Caco-2 (cell line): ENCODE results near the gene ESPN. TPM values are rescaled to one million over a fixed set of nuclear protein-coding genes. Genes with fewer than 3 reads are reported as not detected.

Experiments used
- BruUV-seq: library from RNA; stranded (reverse); fragments of 400-500 nt; replicated peaks from 2 replicates; lab custom pipeline; 2021; lab: Mats Ljungman, UMichigan
- CTCF ChIA-PET: fragments of 300-600 bp; sonication (Branson Sonifier 250); formaldehyde crosslinking; loops from one replicate; lab custom pipeline; 2022; ENCODE audit warnings: antibody characterized with exemption; lab: Charles Lee
- POLR2A ChIA-PET: fragments of 300-600 bp; sonication (Branson Sonifier 250); formaldehyde crosslinking; loops from one replicate; lab custom pipeline; 2022; ENCODE audit warnings: antibody characterized with exemption; lab: Charles Lee
- DNase-seq, 2 experiments: peaks; one replicate each; pipeline versions ENCODE4 v3.0.0 to v3.0.0-alpha.2; 2020 to 2022
- H3K27me3 ChIP-seq: replicated peaks from 2 replicates; pipeline ENCODE4 v1.6.0; 2011; ENCODE audit warnings: low read length; ENCODE audit not compliant: control insufficient read depth, insufficient read depth
- H3K36me3 ChIP-seq: 2 replicates; pipeline ENCODE4 v1.5.1; 2011; ENCODE audit warnings: low read length; ENCODE audit not compliant: control insufficient read depth, insufficient read depth
- H3K4me1 ChIP-seq: fragments of 250-450 bp; sonication (Bioruptor Pico); 2 replicates; pipeline ENCODE4 v1.5.1; 2020; ENCODE audit warnings: mild to moderate bottlenecking
- H3K4me3 ChIP-seq: 2 replicates; pipeline ENCODE4 v1.5.1; 2011; ENCODE audit warnings: low read depth, mild to moderate bottlenecking, control low read depth, low read length
- H3K9me3 ChIP-seq: fragments of 250-450 bp; sonication (Bioruptor Pico); 2 replicates; pipeline ENCODE4 v1.5.1; 2020; ENCODE audit warnings: mild to moderate bottlenecking, moderate library complexity
- H3K27ac Mint-ChIP-seq: one replicate; pipeline ENCODE4 v1.8.0; 2022; ENCODE audit warnings: mixed read lengths; ENCODE audit not compliant: unreplicated experiment
- H3K27me3 Mint-ChIP-seq: one replicate; pipeline ENCODE4 v1.8.0; 2022; ENCODE audit warnings: mixed read lengths; ENCODE audit not compliant: insufficient read depth, unreplicated experiment
- H3K36me3 Mint-ChIP-seq: one replicate; pipeline ENCODE4 v1.8.0; 2022; ENCODE audit warnings: mild to moderate bottlenecking, mixed read lengths; ENCODE audit not compliant: insufficient read depth, unreplicated experiment
- H3K4me1 Mint-ChIP-seq: one replicate; pipeline ENCODE4 v1.8.0; 2022; ENCODE audit warnings: low read depth, mixed read lengths; ENCODE audit not compliant: unreplicated experiment
- H3K4me3 Mint-ChIP-seq: one replicate; pipeline ENCODE4 v1.8.0; 2022; ENCODE audit warnings: mild to moderate bottlenecking, moderate library complexity, mixed read lengths; ENCODE audit not compliant: unreplicated experiment
- H3K9me3 Mint-ChIP-seq: one replicate; pipeline ENCODE4 v1.8.0; 2022; ENCODE audit warnings: mixed read lengths; ENCODE audit not compliant: unreplicated experiment
- intact Hi-C: fragments of 100-400 bp; cut with micrococcal nuclease; formaldehyde crosslinking; loops from one replicate; pipeline ENCODE4 v1.10.0; 2022; ENCODE audit not compliant: unreplicated experiment
- total RNA-seq: library from RNA; stranded (reverse); gene quantifications from 2 replicates; pipeline ENCODE4 v1.2.3, GENCODE V29; 2022
- TF ChIP-seq, protein P1 (sequence below), 2 experiments: fragments of 200-600 bp in 1 of 2; IDR thresholded peaks; 1 replicate in 1 of 2; 2 replicates in 1 of 2; pipeline versions ENCODE4 v1.5.1 to v1.8.0; 2011 to 2022; ENCODE audit warnings: antibody characterized with exemption in 1 of 2, control low read depth in 1 of 2, inconsistent platforms in 1 of 2, low read depth in 1 of 2, low read length in 1 of 2, mild to moderate bottlenecking in 1 of 2, moderate library complexity in 1 of 2; ENCODE audit not compliant: insufficient read depth in 1 of 2, severe bottlenecking in 1 of 2, unreplicated experiment in 1 of 2

Gene ESPN
- total RNA-seq, 1 experiment from 2014 or later = 16.3 TPM

DNA sequence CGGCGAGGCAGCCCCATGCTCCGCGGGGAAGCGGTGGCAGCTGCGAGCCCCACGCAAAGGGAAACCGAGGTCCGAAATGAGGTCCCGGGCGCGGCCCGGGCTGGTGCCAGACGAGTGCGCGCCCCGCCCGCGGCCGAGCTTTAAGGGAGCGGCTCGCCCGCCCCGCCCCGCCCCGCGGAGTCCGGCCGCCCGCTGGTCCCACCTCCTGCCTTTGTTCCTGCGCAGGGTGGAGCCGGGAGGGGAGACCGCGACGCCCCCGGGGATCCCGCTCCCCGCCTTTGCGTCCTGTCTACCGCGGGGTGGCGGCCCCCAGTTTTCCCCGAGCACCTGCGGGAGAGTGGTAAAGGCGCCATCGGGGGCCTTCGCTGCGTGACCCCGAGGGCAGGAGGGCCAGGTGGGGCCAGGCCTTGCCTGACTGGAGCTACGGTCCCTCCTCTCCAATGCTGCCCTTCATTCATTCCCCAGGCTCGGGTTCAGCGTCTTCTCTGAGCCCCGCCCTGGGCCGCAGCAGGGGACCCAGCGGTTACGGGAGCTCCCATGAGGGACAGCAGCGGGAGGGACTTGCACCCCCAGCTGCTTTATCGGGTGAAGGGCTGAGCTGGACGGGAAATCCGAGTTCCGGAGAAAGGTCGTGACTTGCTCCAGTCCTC lies 4.6 kb upstream of the ESPN start, which contains the start of gene HES2:
Gene HES2 (minus strand): TSS at position 116 of the 650 bp plus-strand sequence. CDS start 99 bp downstream, at position 17.
- Mint-ChIP-seq H3K4me1 (peaks cover 6% of the 10 kb centered on the region), H3K27me3 (peaks cover 7% of the 10 kb centered on the region), H3K27ac (no peak within 1 kb of the TSS), H3K4me3 (peak within 1 kb of the TSS; percentile 63), H3K9me3 (no peaks in the 10 kb centered on the region), H3K36me3 (no peaks in the 10 kb centered on the region)
- POLR2A ChIA-PET = interaction anchor here (0.7 kb wide), 1 partner anchor 26 kb away, joined by 10 read pairs; no protein-coding TSS in a partner anchor
- H3K27me3 ChIP-seq = peaks cover 2% of the 10 kb centered on the region
- H3K4me3 ChIP-seq = peak within 1 kb of the TSS; percentile 40
- CTCF ChIA-PET = interaction anchor here (0.5 to 2.2 kb wide), 5 partner anchors 11 to 72 kb away, joined by 3 to 12 read pairs (median 3); no protein-coding TSS in a partner anchor
- TF ChIP-seq, protein P1, sequence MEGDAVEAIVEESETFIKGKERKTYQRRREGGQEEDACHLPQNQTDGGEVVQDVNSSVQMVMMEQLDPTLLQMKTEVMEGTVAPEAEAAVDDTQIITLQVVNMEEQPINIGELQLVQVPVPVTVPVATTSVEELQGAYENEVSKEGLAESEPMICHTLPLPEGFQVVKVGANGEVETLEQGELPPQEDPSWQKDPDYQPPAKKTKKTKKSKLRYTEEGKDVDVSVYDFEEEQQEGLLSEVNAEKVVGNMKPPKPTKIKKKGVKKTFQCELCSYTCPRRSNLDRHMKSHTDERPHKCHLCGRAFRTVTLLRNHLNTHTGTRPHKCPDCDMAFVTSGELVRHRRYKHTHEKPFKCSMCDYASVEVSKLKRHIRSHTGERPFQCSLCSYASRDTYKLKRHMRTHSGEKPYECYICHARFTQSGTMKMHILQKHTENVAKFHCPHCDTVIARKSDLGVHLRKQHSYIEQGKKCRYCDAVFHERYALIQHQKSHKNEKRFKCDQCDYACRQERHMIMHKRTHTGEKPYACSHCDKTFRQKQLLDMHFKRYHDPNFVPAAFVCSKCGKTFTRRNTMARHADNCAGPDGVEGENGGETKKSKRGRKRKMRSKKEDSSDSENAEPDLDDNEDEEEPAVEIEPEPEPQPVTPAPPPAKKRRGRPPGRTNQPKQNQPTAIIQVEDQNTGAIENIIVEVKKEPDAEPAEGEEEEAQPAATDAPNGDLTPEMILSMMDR (IDR thresholded peaks at IDR 0.05; ENCODE audit: insufficient read depth in 1 of 2, low read depth in 1 of 2, low read length in 1 of 2, severe bottlenecking in 1 of 2, unreplicated experiment in 1 of 2) = no peak
- no TSS peak for BruUV-seq
- DNase-seq = peak in 1 of 2 experiments; percentile 47
- H3K4me1 ChIP-seq = peaks cover 18% of the 10 kb centered on the region
- intact Hi-C loops = no loop called here
- H3K36me3 ChIP-seq = no peaks in the 10 kb centered on the region
- H3K9me3 ChIP-seq = no peaks in the 10 kb centered on the region

DNA sequence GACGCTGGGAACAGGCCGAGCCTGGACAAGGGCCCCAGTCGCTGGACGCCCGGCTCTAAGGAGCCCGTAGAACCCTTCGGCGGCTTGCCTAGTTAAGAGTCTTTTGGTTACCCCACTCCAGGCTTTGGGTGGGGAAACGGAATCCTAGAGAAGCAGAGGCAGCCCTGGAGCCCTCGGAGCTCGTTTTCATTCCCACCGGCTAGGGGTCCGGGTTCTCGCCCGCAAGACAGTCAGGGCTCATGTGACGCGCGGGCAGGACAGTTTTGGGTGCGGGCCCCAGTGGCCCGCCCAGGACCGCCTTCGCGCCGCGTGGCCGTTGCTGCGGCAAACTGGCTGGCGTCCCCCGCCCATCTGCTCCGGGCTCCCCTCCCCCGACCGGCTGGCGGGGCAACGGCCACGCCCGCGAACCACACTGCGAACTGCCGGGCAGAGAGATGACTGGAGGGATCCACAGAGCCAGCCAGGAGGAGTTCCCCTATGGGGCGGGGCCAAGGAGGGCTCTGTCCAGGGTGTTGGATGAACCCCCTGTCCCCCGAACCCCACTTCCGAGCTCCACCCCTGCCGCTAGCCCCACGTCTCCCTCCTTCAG lies 4.0 kb upstream of the ESPN start:
- DNase-seq = no peak
- intact Hi-C loops = no loop called here
- no TSS peak for BruUV-seq
- Histone ChIP-seq H3K27me3 (peaks cover 2% of the 10 kb centered on the region), H3K4me3 (no peak overlapping the region), H3K9me3 (no peaks in the 10 kb centered on the region), H3K36me3 (no peaks in the 10 kb centered on the region), H3K4me1 (peaks cover 21% of the 10 kb centered on the region)
- CTCF ChIA-PET = interaction anchor here (1.1 to 2.2 kb wide), 4 partner anchors 11 to 20 kb away, joined by 3 to 12 read pairs (median 8); no protein-coding TSS in a partner anchor
- TF ChIP-seq, protein P1 (IDR thresholded peaks at IDR 0.05; ENCODE audit: insufficient read depth in 1 of 2, low read depth in 1 of 2, low read length in 1 of 2, severe bottlenecking in 1 of 2, unreplicated experiment in 1 of 2) = no peak
- Mint-ChIP-seq H3K27ac (no peak overlapping the region), H3K4me3 (peak overlapping the region; percentile 63), H3K27me3 (peaks cover 7% of the 10 kb centered on the region), H3K36me3 (no peaks in the 10 kb centered on the region), H3K9me3 (no peaks in the 10 kb centered on the region), H3K4me1 (peaks cover 2% of the 10 kb centered on the region)
- POLR2A ChIA-PET = no interaction called here

- Mint-ChIP-seq H3K27me3 (peaks cover 7% of the 10 kb centered on the region), H3K4me3 (no peak overlapping the region), H3K36me3 (no peaks in the 10 kb centered on the region), H3K27ac (no peak overlapping the region), H3K9me3 (no peaks in the 10 kb centered on the region), H3K4me1 (no peaks in the 10 kb centered on the region)
- TF ChIP-seq, protein P1 (IDR thresholded peaks at IDR 0.05; ENCODE audit: insufficient read depth in 1 of 2, low read depth in 1 of 2, low read length in 1 of 2, severe bottlenecking in 1 of 2, unreplicated experiment in 1 of 2) = no peak
- no TSS peak for BruUV-seq
- ChIA-PET POLR2A (no interaction called here), CTCF (interaction anchor here (1.4 to 2.2 kb wide), 2 partner anchors 17 to 19 kb away, joined by 6 to 12 read pairs; no protein-coding TSS in a partner anchor)
- intact Hi-C loops = no loop called here
- peaks cover 21% of the 10 kb centered on the region for H3K4me1 ChIP-seq
- peaks cover 3% of the 10 kb centered on the region for H3K27me3 ChIP-seq
- no peaks in the 10 kb centered on the region for H3K36me3 ChIP-seq
- DNase-seq = no peak
- H3K4me3 ChIP-seq = no peak overlapping the region
- no peaks in the 10 kb centered on the region for H3K9me3 ChIP-seq
These were observed 3.3 kb upstream of the ESPN start for GRCh38 chr1:6421266-6421665.
